ENCODE results near the gene BMAL1. TPM values are rescaled to one million over a fixed set of nuclear protein-coding genes. Genes with fewer than 3 reads are reported as not detected.

Gene BMAL1
- total and polyA plus RNA-seq, 2 of the 8 experiments (the other 6 are each of a cell fraction or from before 2014, with no cell fraction given) = 6.8 to 6.9 TPM

GRCh38 chr11:13287036-13287435 is 9.4 kb downstream of the BMAL1 start (continued):
- TF ChIP-seq CHD7 (IDR thresholded peaks at IDR 0.05; ENCODE audit: insufficient replicate concordance, low read length) = no peak

Measured in H1 (cell line).